Fibroblast of skin of left quadriceps (primary cell): ENCODE measurements around the gene ARL2BP.

ENCODE experiments used
- DNase-seq, 2 experiments: peaks; one replicate each; pipeline ENCODE4 v3.0.0-alpha.2; 2013; ENCODE audit warnings: low read depth in 2 of 2

ARL2BP gene

DNA sequence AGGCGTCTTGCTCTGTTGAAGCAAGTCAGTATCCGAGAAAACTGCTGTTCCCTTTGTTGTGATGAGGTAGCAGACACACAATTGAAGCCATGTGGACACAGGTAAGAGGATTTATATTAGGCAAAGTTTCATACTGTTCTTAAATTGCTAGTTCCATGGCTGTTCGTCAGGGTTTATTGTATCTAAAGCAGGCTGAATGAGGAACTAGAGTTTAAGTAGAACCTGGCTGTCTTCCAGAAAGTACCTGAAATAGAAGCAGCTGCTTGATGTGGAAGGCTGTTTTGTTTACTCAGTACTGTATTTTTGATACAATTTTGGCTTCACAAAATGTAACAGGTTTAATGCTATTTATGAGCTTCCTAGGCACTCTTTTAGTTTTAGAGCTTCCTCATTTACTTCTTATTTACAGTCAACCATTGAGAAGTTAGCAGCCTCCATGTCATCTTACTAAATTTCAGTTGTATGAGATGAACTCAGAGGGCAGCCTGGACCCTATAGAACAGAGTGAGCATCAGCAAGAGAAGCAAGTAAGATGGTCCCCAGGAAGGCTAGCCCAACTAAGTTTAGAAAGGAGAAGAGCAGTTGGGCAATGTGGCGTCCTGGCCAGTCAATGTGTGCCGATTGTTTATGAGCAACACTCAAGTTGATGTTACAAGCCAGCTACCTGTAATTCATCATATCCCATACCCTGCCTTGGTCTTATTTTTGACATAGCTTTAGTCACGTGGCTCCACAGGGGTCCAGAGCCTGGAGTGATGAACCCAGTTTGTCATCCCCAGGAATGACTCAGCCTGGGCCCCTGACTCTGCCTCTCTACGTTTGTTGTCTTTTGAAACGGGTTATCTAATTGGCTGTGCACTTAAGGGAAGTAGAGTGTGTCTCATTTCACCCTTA, 9.7 kb upstream of the ARL2BP start:
- peak; percentile 40 for DNase-seq

DNA sequence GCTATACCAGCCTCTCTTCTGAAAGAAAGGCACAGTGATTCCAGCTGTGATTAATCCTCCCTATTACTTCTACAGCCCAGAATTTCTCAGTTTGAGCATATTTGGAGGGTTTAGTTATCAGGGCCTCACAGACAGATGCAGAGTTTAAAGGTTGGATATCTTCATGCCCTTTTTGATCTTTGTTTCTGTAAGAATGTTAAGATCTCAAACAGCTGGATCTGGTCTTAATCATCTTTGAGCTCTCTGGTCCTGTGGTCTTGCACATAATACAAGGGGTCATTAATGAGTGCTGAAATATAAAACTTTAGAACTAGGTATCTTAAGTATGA, 9.1 kb upstream of the ARL2BP start:
- DNase-seq: no peak

DNA sequence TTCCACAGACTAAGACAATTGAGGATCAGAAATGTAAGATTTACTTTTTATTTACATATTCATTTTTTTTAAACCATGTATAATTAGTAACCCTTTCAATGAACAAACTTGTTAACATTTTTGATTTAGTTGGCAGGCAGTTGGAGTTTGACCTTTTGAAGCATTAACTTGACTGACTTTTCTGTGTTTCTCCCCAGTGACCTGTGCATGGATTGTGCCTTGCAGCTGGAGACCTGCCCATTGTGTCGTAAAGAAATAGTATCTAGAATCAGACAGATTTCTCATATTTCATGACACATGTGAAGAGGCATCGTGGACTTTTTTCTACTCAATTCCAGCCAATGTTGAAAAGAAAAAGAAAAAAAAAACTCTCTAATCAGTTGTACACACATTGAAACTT, 6.4 kb upstream of the ARL2BP start:
- no peak for DNase-seq

DNA sequence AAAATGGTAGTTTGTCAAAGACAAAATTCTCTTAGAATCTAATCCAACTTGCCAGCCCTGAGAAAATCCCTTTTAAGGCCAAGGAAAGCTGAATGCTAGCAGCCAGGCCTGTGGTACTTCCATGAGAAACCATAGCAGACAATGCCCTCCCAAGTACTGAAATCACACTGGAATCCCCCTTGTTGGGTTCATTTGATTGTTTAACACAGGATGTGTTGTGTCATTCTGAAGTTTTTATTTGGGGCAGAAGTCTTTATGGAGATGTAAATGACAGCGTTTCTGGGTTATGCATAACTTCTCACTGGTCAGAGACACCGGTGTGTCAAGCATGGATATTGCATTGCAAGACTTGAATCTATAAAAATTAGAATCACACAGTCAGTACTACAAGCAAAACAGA, 6.0 kb upstream of the ARL2BP start:
- DNase-seq: no peak

DNA sequence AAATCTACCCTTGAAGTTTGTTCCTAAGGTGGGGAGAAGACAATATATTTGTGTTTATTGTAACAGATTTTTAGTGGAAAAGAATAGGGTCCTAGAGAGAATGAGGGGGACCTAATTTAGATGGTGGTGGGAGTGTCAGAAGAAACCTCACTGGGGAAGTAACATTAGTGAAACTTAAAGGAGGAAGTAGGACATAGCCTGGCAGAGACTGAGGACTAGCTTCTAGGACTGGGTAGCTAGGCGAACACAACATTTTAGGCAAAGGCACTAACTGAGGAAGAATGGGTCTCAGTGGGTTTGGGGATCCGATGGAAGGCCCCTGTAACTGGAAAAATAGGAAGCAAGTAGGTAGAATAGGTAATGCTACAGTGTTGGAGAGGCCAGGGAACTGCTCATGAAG, 4.2 kb upstream of the ARL2BP start:
- DNase-seq: no peak

DNA sequence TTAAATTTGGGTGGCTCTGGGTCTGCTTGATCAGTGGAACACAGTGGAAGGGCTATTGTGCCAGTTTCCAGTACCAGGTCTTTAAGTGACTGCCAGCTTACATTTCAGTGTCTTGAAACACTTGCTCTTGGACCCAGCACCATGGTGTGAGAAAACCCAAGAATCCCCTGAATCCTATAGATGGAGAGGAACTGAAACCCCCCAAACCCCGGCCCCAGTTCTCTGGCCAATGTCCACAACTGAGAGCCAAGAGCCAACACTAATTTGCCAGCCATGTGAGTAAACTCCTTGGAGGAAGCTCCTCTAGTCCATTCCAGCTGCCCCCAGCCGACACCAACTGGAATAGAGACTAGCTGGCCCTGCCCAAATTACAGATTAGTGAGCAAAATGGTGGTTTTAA, 2.4 kb upstream of the ARL2BP start:
- no peak for DNase-seq

DNA sequence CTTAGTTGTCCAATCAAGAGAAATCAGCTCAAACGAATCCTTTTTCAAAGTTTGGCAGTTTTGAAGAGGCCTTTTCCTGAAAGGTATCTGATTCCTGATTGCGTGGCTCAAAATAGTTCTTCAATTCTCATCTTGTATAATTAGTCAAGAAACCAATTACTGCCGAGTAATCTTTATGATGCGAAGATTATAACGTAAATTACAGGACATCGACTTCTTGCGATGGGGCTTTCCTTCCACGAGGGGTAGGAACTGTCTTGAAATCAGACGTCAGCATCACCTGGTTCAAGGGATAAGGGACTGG, 644 bp upstream of the ARL2BP start:
- DNase-seq: no peak

DNA sequence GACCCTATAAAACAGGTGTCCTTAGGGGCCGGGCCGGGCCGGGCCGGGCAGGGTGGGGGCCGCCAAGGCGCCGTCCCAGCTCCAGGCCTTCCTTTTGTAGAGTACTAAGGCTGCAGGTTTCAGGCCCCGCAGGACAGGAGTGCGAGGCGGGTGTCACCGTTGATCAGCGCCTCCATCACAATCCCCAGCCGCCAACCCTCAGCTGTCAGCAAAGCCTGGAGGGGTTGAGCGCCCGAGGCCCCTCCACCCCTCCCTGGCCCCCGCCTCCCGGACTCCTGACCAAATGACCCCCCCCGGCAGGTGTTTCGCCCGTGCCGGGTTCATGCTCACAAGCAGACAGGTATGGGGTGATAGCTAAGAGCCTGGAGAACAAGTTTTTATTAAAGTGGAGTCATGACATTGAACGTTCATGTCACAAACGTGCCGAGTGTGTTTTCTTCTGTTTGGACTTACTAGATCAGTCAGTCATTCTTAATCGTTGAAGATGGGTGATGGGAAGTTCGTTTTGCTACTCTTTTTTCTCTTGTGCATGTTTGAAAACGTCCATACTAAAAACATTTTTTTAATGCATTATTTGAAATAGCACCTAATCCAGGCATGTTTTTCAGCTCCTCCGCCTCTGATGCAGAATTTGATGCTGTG, 534 bp downstream of the ARL2BP start:
- no peak for DNase-seq

DNA sequence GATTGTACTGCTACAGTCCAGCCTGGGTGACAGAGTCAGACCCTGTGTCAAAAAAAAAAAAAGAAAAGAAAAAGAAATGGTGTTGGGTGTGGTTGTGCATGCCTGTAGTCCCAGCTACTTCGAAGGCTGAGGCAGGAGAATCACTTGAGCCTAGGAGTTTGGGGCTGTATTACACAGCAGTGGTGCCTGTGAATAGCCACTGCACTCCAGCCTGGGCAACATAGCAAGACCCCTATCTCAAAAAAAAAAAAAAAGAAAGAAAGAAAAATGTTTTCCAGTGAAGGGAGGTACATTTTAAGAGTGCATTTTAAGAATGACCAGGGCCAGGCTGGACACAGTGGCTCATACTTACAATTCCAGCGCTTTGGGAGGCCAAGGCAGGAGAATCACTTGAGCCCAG, 6.3 kb downstream of the ARL2BP start:
- no peak for DNase-seq

DNA sequence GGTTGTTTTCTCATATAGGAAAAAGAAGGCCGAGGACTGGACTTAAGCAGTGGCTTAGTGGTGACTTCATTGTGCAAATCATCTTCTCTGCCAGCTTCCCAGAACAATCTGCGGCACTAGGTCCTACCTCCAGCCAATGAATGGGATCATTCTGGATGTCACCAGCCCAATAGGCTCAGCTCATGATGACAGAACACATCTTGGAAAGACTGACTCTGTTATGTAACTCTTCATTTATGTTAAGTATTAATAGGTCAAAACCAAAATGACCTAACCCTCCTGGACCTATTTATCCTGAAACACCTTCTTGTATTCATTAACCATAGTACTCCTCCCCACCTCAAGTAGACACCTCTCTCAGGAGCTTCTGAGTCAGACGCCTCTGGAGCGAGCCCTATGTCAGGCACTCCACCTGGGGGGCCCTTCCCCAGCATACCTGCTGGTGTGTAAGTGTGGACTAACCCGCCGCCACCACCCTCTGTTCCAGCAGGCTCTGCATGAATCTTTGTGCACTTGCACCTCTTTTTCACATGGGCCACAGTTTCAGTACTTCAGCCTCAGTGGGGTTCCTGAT, 7.2 kb downstream of the ARL2BP start:
- DNase-seq: no peak

DNA sequence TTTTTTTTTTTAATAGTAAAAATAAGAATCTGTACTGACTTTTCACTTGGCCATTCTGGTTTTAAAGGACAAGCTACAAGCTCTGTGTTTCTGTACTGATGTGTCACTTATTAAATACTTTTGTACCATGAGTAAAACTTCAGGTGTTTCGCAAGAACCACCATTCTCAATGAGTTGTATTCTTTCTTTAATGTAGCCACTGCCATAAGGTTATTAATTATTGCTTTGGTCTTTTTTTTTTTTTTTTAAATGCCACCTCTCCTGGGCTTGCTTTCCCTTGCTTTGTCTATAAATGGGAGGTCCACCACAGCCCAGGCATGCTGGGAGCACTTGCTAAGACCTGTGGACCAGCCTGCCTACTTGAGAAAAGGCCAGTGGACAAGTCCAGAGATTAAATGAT, 8.4 kb downstream of the ARL2BP start:
- no peak for DNase-seq

DNA sequence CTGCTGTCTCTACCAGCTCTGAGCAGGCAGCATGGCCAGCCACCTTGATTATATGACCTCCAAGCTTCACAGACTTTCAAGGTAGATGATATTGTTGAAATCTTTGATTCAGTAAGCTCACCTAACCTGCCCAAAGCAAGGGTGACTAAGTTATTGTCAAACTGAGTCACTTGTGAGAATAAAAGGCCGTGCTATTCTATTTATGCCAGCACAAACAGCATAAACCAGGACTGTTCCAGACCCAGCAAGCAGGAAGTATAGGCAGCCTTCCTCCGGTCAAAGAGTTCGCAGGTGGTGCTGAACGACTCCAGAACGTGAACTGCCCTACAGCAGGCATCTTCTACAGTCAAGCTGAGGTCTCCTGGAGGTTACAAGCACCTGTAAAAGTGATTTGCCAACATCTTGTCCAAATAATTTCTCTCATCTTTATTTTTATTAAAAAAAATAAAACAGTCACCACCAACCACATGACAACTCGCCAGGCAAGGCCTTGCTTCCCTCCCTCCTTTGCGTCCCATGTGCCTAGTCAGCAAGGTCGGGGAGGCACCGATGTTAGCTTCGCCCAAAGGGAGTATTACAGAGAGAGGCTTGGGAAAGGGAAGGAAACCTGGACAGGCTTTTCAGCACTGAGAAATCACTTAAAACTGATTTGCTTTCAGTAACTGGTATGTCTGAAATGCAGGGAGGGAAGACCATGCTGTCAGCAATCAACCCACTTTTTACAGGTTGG, 10.8 kb downstream of the ARL2BP start:
- DNase-seq: no peak

DNA sequence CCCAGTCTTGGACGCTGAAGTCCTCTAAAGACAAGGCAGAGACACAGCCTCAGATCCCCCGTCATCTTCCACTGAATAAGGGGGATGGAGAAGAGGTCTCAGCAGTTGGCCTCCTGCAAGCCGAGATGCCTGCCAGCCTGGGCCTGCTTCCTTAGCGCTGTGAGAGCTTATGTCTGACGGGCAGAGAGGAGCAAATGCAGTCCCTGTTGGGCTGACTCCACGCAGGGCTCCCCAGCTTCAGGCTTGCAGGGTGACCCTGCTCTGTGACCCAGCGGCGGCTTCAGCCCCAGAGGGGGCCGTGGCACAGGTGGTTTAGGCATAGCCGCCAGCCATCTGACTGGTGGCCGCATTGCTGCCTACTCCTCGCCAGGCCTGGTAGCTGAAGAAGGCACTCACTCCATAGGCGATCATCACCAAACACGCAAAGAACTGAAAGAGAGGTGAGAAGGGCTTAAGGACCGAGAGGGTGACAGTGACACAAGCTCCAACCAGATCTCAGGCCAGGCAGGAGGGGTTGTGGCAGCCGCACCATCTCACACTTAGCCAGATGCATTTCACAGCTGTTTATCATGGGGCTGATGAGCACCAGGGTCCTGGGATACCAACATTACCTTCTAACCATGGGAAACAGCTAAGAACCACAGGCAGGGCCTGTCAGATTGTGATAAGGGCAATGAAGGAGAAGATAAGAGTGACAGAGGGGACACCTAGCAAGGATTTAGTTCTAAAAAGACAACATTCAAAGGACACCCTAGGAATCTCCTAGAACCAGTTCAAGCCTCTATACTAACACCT, 11.7 kb downstream of the ARL2BP start:
- no peak for DNase-seq

DNA sequence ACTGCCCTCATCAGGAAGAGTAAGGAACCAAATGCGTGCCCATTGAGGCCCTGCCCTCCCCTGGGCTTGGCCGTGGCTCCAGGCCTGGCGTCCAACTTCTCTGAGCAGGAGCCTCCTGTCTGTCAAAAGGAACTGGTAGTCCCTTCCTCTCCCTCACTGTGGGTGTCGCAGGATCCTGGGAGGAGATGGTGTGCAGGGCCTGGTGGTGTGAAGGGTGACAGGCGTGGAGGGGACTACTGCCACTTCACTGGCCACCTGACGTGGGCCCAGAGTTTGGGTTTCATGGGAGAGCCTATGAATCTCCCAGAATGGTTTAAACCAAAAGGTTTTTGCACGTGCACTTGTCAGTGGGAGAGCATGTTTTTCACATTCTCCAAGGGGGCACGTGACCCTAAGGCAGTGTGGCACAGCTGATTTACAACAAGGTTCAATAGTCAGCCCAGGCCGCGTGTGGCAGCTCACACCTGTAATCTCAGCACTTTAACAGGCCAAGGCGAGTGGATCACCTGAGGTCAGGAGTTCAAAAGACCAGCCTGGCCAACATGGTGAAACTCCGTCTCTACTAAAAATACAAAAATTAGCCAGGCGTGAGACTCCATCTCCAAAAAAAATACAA, 12.5 kb downstream of the ARL2BP start:
- no peak for DNase-seq

DNA sequence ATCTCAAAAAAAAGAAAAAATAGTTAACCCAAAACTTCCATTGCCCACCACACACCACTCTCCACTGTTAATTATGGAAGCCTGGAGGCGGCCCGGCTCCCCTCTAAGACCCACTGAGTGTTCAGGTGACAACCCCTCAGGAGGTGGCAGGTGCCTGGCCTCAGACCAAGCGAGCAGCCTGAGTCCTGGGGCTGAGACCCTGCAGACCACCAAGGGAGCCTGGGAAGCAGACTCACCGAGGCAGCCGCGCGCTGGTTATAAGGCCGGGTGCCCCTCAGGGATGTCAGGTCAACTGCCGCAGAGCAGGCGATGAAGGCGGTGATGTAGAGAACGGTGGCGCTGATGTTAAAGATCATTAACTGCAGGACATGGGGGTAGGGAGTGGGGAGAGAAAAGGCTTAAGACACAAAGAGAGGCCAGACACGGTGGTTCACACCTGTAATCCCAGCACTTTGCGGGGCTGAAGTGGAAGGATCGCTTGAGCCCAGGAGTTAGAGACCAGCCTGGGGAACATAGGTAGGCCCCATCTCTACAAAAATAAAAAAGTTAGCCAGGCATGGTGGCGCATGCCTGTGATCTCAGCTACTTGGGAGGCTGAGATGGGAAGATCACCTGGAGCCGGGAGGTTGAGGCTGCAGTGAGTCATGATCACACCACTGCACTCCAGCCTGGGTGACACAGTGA, 13.3 kb downstream of the ARL2BP start:
- DNase-seq: no peak

DNA sequence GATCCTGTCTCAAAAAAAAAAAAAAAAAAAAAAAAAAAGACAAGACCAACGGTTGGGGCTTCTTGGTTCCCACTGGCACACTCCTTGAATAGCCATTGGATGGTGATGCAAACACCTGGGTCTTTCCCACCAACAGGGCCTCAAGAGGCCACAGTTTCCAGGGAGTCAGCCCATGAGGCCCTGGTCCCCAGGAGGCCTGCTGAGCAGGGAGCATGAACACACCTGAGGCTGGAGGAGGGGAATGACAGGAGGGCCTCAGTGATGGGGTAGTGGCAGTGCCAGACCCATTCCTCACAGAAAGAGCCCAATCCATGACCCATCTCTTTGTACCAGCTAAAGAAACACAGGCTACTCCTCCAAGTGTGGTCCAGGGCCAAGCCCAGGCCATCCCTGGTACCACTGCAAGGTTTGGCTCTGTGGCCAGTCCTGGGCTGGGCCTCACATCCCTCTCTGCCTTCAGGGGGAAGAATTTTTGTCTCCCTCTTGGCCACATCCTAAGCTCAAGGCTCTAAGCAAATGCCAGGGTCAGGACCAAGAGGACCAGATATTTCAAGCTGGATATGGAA, 13.9 kb downstream of the ARL2BP start:
- no peak for DNase-seq

DNA sequence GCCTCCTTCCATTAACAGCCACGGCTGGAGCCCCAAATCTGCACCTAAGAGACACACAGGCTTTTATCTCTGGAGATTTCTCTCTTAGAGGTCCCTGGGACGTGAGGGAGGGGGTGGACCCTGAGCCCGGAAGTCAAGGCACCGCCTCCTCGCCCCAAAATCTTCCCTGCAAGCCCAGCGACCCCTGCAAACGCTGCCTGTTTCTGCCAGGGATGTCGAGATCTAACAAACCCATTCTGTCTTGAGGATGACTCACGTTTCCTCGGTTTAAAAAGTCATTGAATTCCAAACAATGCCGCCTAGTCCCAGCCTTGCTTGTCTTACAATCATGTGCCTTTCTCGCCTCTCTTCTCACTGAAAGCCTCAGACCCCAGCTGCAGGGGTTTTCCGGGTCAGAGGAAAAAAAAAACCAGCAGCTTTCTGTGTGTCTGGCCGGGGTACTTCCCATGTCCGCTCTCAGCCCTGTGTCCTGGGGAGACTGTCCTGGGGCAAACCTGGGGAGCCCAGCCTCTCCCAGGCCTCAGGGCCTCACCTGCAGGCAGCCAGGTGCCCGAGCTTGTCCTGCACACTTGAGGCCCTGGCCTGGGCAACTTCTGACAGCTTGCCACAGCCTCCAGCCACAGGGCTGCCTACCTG, 15.4 kb downstream of the ARL2BP start:
- peak in 1 of 2 experiments; percentile 20 for DNase-seq

DNA sequence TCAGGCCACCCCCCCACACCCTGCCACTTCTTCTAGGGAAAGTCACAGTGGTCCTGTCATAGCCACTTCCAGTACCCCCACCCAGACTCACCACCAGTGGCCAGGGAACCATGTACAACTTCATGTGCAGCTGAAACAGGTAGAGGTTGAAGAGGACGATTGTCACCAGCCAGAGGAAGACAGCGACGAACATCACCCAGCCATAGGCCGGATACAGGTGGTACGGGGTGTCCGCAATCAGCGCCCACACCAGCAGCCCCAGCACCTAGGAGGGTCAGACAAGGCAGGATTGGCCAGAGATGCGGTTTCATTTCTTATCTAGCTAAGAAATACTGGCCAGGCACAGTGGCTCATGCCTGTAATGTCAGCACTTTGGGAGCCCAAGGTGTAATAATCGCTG, 16.7 kb downstream of the ARL2BP start:
- no peak for DNase-seq

DNA sequence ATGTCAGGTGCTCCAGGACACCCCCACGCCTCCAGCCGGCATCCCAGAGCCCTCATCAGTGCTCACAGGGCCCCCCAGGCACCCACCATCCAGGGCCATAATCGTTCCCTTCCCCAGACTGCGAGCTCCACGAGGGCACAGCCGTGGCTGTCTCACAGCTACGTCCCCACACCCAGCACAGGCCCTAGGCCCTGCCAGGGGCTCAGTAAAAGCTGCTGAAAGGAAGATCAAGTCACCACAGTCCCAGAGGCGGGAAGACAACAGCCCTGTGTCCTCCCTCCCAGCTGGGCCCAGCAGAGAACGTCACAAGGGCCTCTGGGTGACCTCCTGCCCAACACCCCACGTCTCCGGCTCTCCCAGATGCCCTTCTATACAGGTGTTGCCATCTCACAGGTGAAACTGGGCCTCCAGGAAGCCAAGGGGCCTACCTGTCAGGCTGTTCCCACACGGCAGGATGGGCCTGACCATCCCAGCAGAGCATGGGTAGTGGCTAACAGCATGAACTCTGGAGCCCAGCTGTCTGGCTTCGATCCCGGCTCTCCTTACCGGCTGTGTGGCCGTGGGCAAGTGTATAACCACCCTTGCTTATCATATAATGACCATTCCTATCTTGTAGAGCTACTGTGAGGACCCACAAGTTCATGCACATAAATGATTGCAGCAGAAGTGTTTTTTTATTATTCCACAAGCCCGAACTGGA, 17.9 kb downstream of the ARL2BP start:
- no peak for DNase-seq
